Measurements from ENCODE around the gene BTBD9. TPM values are rescaled to one million over a fixed set of nuclear protein-coding genes. Genes with fewer than 3 reads are reported as not detected.

BTBD9 gene
- total RNA-seq, 4 donors from 2014 or later = 8.6 to 34.1 (median 30.8) TPM

DNA sequence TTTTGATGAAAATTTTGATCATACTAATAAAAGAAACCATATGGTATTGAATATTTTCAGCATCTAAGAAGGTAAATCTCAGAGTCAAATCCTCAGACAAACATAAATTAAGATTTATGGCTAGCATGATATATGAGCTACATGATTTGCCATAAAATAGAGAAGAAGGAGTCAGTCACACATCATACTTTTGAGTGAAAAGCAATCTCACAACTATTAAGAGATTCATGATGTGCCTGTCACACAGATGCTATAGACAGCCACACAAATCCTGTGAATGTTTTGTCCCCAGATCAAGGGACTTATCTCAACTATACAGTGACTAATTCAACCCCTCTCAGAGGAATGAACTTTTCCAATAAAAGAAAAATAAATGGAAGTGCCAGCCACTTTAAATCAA lies 85.7 kb downstream of the BTBD9 start:
- H3K9me3 ChIP-seq = no peaks in the 10 kb centered on the region
- no peaks in the 10 kb centered on the region for H3K4me1 ChIP-seq
- DNase-seq = no peak
- no peaks in the 10 kb centered on the region for H3K27me3 ChIP-seq
- H3K4me3 ChIP-seq = no peak overlapping the region
- TF ChIP-seq EP300 (IDR thresholded peaks at IDR 0.05; ENCODE audit: low read depth) = no peak
- TF ChIP-seq POLR2AphosphoS5 (IDR thresholded peaks at IDR 0.05) = no peak
- no peak for TF ChIP-seq POLR2A (IDR thresholded peaks at IDR 0.05)
- TF ChIP-seq, protein P1, sequence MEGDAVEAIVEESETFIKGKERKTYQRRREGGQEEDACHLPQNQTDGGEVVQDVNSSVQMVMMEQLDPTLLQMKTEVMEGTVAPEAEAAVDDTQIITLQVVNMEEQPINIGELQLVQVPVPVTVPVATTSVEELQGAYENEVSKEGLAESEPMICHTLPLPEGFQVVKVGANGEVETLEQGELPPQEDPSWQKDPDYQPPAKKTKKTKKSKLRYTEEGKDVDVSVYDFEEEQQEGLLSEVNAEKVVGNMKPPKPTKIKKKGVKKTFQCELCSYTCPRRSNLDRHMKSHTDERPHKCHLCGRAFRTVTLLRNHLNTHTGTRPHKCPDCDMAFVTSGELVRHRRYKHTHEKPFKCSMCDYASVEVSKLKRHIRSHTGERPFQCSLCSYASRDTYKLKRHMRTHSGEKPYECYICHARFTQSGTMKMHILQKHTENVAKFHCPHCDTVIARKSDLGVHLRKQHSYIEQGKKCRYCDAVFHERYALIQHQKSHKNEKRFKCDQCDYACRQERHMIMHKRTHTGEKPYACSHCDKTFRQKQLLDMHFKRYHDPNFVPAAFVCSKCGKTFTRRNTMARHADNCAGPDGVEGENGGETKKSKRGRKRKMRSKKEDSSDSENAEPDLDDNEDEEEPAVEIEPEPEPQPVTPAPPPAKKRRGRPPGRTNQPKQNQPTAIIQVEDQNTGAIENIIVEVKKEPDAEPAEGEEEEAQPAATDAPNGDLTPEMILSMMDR (IDR thresholded peaks at IDR 0.05) = no peak
- H3K36me3 ChIP-seq = no peaks in the 10 kb centered on the region
- intact Hi-C loops (cut with DNase I; ENCODE audit: low total_unique reads) (no loop called here), in situ Hi-C loops (cut with MboI; ENCODE audit: low pct_ligation_motif_present in 1 of 4, low pct_unique_long_range_greater_than_20kb in 1 of 4, low sequenced_read_pairs in 3 of 4) (no loop called here)
- H3K27ac ChIP-seq = no peak overlapping the region

DNA sequence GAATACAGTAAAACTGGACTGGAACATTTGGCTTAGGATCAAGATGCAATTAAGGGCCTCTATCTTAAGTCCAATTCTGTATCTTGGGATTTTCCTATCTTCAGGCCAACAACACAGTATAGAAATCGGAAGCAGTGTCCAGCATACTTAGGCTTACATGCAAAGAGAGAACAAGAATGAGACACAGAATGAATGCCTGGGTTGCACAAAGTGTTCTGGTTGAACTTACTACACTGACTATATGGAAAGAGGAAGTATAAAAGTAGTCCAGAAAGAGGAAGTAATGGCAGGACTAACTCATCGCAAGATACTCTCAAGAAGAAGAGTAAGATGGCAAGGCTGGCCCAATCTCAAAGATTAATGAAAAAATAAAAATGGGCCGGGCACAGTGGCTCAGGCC lies 87.6 kb downstream of the BTBD9 start:
- Histone ChIP-seq H3K36me3 (no peaks in the 10 kb centered on the region), H3K27me3 (no peaks in the 10 kb centered on the region), H3K27ac (no peak overlapping the region), H3K4me1 (no peaks in the 10 kb centered on the region), H3K9me3 (no peaks in the 10 kb centered on the region), H3K4me3 (no peak overlapping the region)
- TF ChIP-seq, protein P1 (IDR thresholded peaks at IDR 0.05) = no peak
- no peak for TF ChIP-seq POLR2A (IDR thresholded peaks at IDR 0.05)
- TF ChIP-seq POLR2AphosphoS5 (IDR thresholded peaks at IDR 0.05) = no peak
- no peak for TF ChIP-seq EP300 (IDR thresholded peaks at IDR 0.05; ENCODE audit: low read depth)
- intact Hi-C loops (cut with DNase I; ENCODE audit: low total_unique reads) = no loop called here
- DNase-seq = no peak
- 81 to 92% methylated on average over 3 of the region's 3 CpGs for WGBS, 2 donors (ENCODE audit: low coverage in 1 of 2)
- in situ Hi-C loops (cut with MboI; ENCODE audit: low pct_ligation_motif_present in 1 of 4, low pct_unique_long_range_greater_than_20kb in 1 of 4, low sequenced_read_pairs in 3 of 4) = no loop called here

DNA sequence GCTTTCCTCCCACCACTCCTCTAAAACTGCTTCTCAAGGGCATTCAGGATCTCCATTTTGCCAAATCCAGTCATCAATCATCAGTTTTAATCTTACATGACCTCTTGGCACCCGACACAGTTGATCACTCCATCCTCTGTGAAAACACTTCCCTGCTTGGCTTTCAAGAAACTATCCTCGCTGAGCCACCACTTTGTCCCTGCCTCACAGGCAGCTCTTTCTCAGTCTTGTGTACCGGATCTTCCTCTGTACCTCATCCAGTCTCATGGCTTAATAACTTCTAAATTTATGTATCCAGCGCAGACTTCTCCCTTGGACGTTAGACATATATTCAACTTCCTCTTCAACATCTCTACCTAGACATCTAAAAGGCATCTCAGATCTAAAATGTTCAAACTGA lies 89.9 kb downstream of the BTBD9 start:
- no peak for TF ChIP-seq EP300 (IDR thresholded peaks at IDR 0.05; ENCODE audit: low read depth)
- TF ChIP-seq, protein P1 (IDR thresholded peaks at IDR 0.05) = no peak
- no peak for TF ChIP-seq POLR2AphosphoS5 (IDR thresholded peaks at IDR 0.05)
- TF ChIP-seq POLR2A (IDR thresholded peaks at IDR 0.05) = no peak
- Histone ChIP-seq H3K4me1 (no peaks in the 10 kb centered on the region), H3K27ac (no peak overlapping the region), H3K36me3 (no peaks in the 10 kb centered on the region), H3K27me3 (no peaks in the 10 kb centered on the region), H3K4me3 (no peak overlapping the region), H3K9me3 (no peaks in the 10 kb centered on the region)
- intact Hi-C loops (cut with DNase I; ENCODE audit: low total_unique reads) (no loop called here), in situ Hi-C loops (cut with MboI; ENCODE audit: low pct_ligation_motif_present in 1 of 4, low pct_unique_long_range_greater_than_20kb in 1 of 4, low sequenced_read_pairs in 3 of 4) (no loop called here)
- no peak for DNase-seq
- 92 to 97% methylated on average over 4 to 5 of the region's 5 CpGs for WGBS, 2 donors (ENCODE audit: low coverage in 1 of 2)

DNA sequence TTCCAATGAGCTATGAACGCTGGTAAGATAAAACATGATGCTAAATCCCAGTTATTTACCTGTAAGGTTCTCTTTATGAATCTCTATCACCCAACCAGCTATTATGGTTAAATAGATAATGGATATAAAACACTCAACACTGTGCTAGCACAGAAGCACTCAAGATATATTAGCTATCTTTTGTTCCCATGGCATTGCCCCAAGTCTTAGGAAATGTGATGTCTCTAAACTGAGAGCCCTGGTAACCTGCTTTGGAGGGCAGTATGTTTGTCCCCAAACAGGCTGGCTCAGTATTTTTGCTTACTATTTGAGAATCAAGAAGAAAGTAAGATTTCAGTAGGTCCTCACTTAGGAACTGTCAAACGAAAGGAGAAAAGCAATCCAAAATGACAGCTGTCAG lies 90.5 kb downstream of the BTBD9 start:
- intact Hi-C loops (cut with DNase I; ENCODE audit: low total_unique reads) (no loop called here), in situ Hi-C loops (cut with MboI; ENCODE audit: low pct_ligation_motif_present in 1 of 4, low pct_unique_long_range_greater_than_20kb in 1 of 4, low sequenced_read_pairs in 3 of 4) (no loop called here)
- 72 to 78% methylated on average over 2 of the region's 2 CpGs for WGBS, 2 donors (ENCODE audit: low coverage in 1 of 2)
- H3K27ac ChIP-seq = no peak overlapping the region
- H3K4me3 ChIP-seq = no peak overlapping the region
- H3K4me1 ChIP-seq = no peaks in the 10 kb centered on the region
- no peaks in the 10 kb centered on the region for H3K36me3 ChIP-seq
- TF ChIP-seq EP300 (IDR thresholded peaks at IDR 0.05; ENCODE audit: low read depth) = no peak
- TF ChIP-seq POLR2A (IDR thresholded peaks at IDR 0.05) = no peak
- TF ChIP-seq, protein P1 (IDR thresholded peaks at IDR 0.05) = no peak
- TF ChIP-seq POLR2AphosphoS5 (IDR thresholded peaks at IDR 0.05) = no peak
- H3K27me3 ChIP-seq = no peaks in the 10 kb centered on the region
- DNase-seq = no peak
- no peaks in the 10 kb centered on the region for H3K9me3 ChIP-seq

Measured in transverse colon (tissue), 4 donors.